GM12878 (cell line): ENCODE measurements around the gene MRPL30. TPM values are rescaled to one million over a fixed set of nuclear protein-coding genes. Genes with fewer than 3 reads are reported as not detected.

Experiments used
- ATAC-seq: fragments of 200-7000 bp; cut with Tn5 transposase; 3 replicates; pipeline ENCODE4 v1.9.1; 2020; ENCODE audit warnings: mild to moderate bottlenecking, moderate library complexity
- BruUV-seq: library from RNA; stranded (reverse); fragments of 400-500 nt; replicated peaks from 2 replicates; lab custom pipeline; 2021; lab: Mats Ljungman, UMichigan
- CTCF ChIA-PET: fragments of 300-600 bp; sonication (Branson Sonifier 250); formaldehyde crosslinking; extraction: SDS; loops from one replicate; lab custom pipeline; 2021; ENCODE audit warnings: inconsistent platforms; lab: Yijun Ruan, JAX
- POLR2A ChIA-PET: fragments of 350-600 bp; formaldehyde crosslinking; extraction: SDS; loops from one replicate; lab custom pipeline; 2021; ENCODE audit warnings: inconsistent platforms; lab: Charles Lee
- RAD21 ChIA-PET: fragments of 300-600 bp; sonication (Branson Sonifier 250); formaldehyde crosslinking; loops from one replicate; lab custom pipeline; 2023; ENCODE audit warnings: antibody characterized with exemption; ENCODE audit not compliant: unreplicated experiment; lab: Charles Lee
- SMC1A ChIA-PET: fragments of 300-600 bp; sonication (Branson Sonifier 250); formaldehyde crosslinking; loops from one replicate; lab custom pipeline; 2023; ENCODE audit not compliant: unreplicated experiment, uncharacterized antibody; lab: Charles Lee
- DNase-seq: peaks from one replicate; pipeline ENCODE4 v3.0.0-alpha.2; 2011; ENCODE audit warnings: low read depth, low spot score
- FAIRE-seq: peaks from 3 replicates; lab custom pipeline; 2011; peaks lifted over from hg19 to GRCh38; lab: Jason Lieb, UNC
- H2AFZ ChIP-seq: 2 replicates; pipeline ENCODE4 v1.6.0; 2011; ENCODE audit warnings: low read depth, low read length, control low read depth; ENCODE audit not compliant: control insufficient read depth
- H3K27ac ChIP-seq: 2 replicates; pipeline ENCODE4 v1.5.1; 2011; ENCODE audit warnings: control low read depth; ENCODE audit not compliant: control insufficient read depth, insufficient read depth
- H3K27me3 ChIP-seq, 2 experiments: replicated peaks in 1 of 2; 2 replicates each; pipeline versions ENCODE4 v1.6.0 to v1.6.1; 2011; ENCODE audit warnings: low read length in 1 of 2; ENCODE audit not compliant: control insufficient read depth in 2 of 2, insufficient read depth in 2 of 2
- H3K36me3 ChIP-seq, 2 experiments: 2 replicates each; pipeline ENCODE4 v1.5.1; 2011; ENCODE audit warnings: low read length in 1 of 2; ENCODE audit not compliant: control insufficient read depth in 2 of 2, insufficient read depth in 2 of 2
- H3K4me1 ChIP-seq: 2 replicates; pipeline ENCODE4 v1.6.1; 2011; ENCODE audit warnings: mild to moderate bottlenecking, low read length, moderate library complexity, mixed read lengths; ENCODE audit not compliant: control insufficient read depth, insufficient read depth
- H3K4me2 ChIP-seq: 2 replicates; pipeline ENCODE4 v1.6.0; 2011; ENCODE audit warnings: control low read depth; ENCODE audit not compliant: control insufficient read depth, insufficient read depth
- H3K4me3 ChIP-seq: fragments of 200-600 bp; sonication (generic); 2 replicates; pipeline ENCODE4 v1.5.1; 2016
- H3K79me2 ChIP-seq: 2 replicates; pipeline ENCODE4 v1.6.0; 2011; ENCODE audit warnings: low read length; ENCODE audit not compliant: control insufficient read depth, insufficient read depth
- H3K9ac ChIP-seq: 2 replicates; pipeline ENCODE4 v1.8.0; 2011; ENCODE audit warnings: low read length, control low read depth, mixed read lengths; ENCODE audit not compliant: control insufficient read depth, insufficient read depth
- H3K9me3 ChIP-seq: replicated peaks from 3 replicates; pipeline ENCODE4 v1.5.1; 2011; ENCODE audit warnings: mild to moderate bottlenecking, low read length; ENCODE audit not compliant: control insufficient read depth, insufficient read depth
- H4K20me1 ChIP-seq: 2 replicates; pipeline ENCODE4 v1.6.0; 2011; ENCODE audit not compliant: control insufficient read depth, insufficient read depth
- BHLHE40 ChIP-seq, 2 experiments: fragments of 450-650 bp in 1 of 2; IDR thresholded peaks; 2 replicates each; pipeline ENCODE4 v1.6.1; 2011 to 2017; ENCODE audit warnings: low read depth in 2 of 2, borderline replicate concordance in 1 of 2, improper control_type of control experiment in 1 of 2, low read length in 1 of 2, mild to moderate bottlenecking in 1 of 2
- FOS ChIP-seq: IDR thresholded peaks from 3 replicates; pipeline ENCODE4 v1.6.1; 2011; ENCODE audit warnings: borderline replicate concordance; ENCODE audit not compliant: insufficient read length; ENCODE audit errors: extremely low read depth
- HDAC2 ChIP-seq: fragments of 200-600 bp; sonication (generic); IDR thresholded peaks from 2 replicates; pipeline ENCODE4 v1.6.1; 2017
- IKZF1 ChIP-seq: fragments of 450-650 bp; conservative IDR thresholded peaks from 2 replicates; pipeline ENCODE4 v1.6.1; 2017; ENCODE audit warnings: antibody characterized with exemption, mild to moderate bottlenecking
- IKZF2 ChIP-seq, 2 experiments: fragments of 450-650 bp; IDR thresholded peaks; 2 replicates each; pipeline ENCODE4 v1.6.1; 2017; ENCODE audit warnings: mild to moderate bottlenecking in 2 of 2, moderate library complexity in 2 of 2
- MXI1 ChIP-seq: fragments of 150-350 bp; IDR thresholded peaks from 2 replicates; pipeline ENCODE4 v1.6.1; 2011; ENCODE audit warnings: low read depth, mild to moderate bottlenecking, inconsistent platforms, low read length, improper control_type of control experiment
- PAX5 ChIP-seq: IDR thresholded peaks from 2 replicates; pipeline ENCODE4 v1.6.1; 2011; ENCODE audit warnings: low read depth, low read length, borderline replicate concordance
- PAX8 ChIP-seq: fragments of 450-650 bp; IDR thresholded peaks from 2 replicates; pipeline ENCODE4 v1.6.1; 2017; ENCODE audit warnings: mild to moderate bottlenecking, moderate library complexity
- POLR2AphosphoS2 ChIP-seq: IDR thresholded peaks from 2 replicates; pipeline ENCODE4 v1.6.1; 2011; ENCODE audit warnings: low read depth, mild to moderate bottlenecking, low read length, improper control_type of control experiment, moderate library complexity
- RFX5 ChIP-seq: IDR thresholded peaks from 2 replicates; pipeline ENCODE4 v1.6.1; 2011; ENCODE audit warnings: low read depth, low read length, improper control_type of control experiment
- WGBS: methylation state at CpG from one replicate; pipeline ENCODE4 v1.1.6; 2016; ENCODE audit warnings: low lambda C conversion rate; ENCODE audit not compliant: insufficient replicate concordance, insufficient coverage; ENCODE audit errors: missing lambda C conversion rate; 5-methylcytosine and 5-hydroxymethylcytosine counted together
- in situ Hi-C: fragments of 300-500 bp; cut with MboI; formaldehyde crosslinking; loops from 9 replicates; pipeline ENCODE4 v1.14.3; 2018; ENCODE audit warnings: mixed read lengths
- intact Hi-C: fragments of 100-400 bp; cut with micrococcal nuclease; formaldehyde crosslinking; loops from one replicate; pipeline ENCODE4 v1.14.2; 2022; ENCODE audit not compliant: unreplicated experiment
- polyA plus RNA-seq, 11 experiments: library from polyadenylated mRNA; depleted of rRNA in 4 of 11; unstranded in 6 of 11; stranded (reverse) in 5 of 11; fragments of >200 nt; fragmentation: Nextera tagmentation in 4 of 11; fragmentation: Illumina TruSeq in 1 of 11; extraction: Ambion mirVana in 4 of 11; extraction: Trizol in 1 of 11; gene quantifications; 1 replicate in 1 of 11; 2 replicates in 10 of 11; pipeline versions ENCODE4 v1.2.1 to v1.2.3, GENCODE V29; 2011 to 2016; ENCODE audit warnings: inconsistent platforms in 2 of 11, missing spikeins in 2 of 11, low read depth in 1 of 11
- total RNA-seq, 4 experiments: library from RNA; depleted of rRNA in 3 of 4; stranded (reverse); fragments of >200 nt in 3 of 4; fragmentation: Illumina TruSeq in 1 of 4; extraction: Trizol in 1 of 4; gene quantifications; 2 replicates each; pipeline versions ENCODE4 v1.2.1 to v1.2.3, GENCODE V29; 2013 to 2021
- TF ChIP-seq, protein P1 (sequence below): fragments of 450-650 bp; IDR thresholded peaks from 2 replicates; pipeline ENCODE4 v1.6.1; 2016; ENCODE audit warnings: mild to moderate bottlenecking

MRPL30 gene
- total and polyA plus RNA-seq, 10 of the 15 experiments (the other 5 are each of a cell fraction or from before 2014, with no cell fraction given) = 33.6 to 63.3 (median 40.1) TPM

DNA sequence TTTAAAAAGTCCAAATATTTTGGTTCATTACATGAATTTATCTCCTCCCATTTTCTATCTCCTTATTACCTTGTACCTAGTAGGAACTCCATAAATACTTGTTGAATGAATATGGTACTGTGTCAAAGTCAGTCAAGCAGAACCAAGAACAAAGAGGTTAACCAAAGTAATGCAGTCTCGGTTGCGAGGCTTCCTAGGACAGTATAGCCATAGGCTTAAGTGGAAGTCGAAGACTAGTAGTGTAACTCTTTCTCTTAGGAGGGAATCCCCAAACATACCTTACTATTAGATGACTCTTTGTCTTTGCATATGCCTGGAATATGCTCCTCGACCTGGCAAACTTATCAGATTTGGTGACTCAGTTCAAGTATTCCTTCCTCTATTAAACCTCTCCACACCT, 21.4 kb upstream of the MRPL30 start:
- ChIA-PET POLR2A (no interaction called here), CTCF (interaction anchor here (1.4 to 2.9 kb wide), 2 partner anchors 14 to 19 kb away, joined by 4 to 11 read pairs; partner anchors contain the start of gene C2orf15), SMC1A (interaction anchor here (1.1 to 1.7 kb wide), 2 partner anchors 20 to 177 kb away, joined by 3 to 5 read pairs; partner anchors contain the start of gene EIF5B), RAD21 (no interaction called here)
- Histone ChIP-seq H3K9me3 (no peaks in the 10 kb centered on the region), H4K20me1 (no peaks in the 10 kb centered on the region), H3K27ac (no peak overlapping the region), H3K9ac (no peak overlapping the region), H3K79me2 (peaks cover 9% of the 10 kb centered on the region), H2AFZ (no peak overlapping the region), H3K4me3 (no peak overlapping the region), H3K27me3 (no peaks in the 10 kb centered on the region), H3K4me2 (no peak overlapping the region), H3K36me3 (peaks cover 0 to 4% of the 10 kb centered on the region in 2 experiments; a peak in 2 of 4 replicates), H3K4me1 (no peaks in the 10 kb centered on the region)
- FAIRE-seq = no peak
- no peak for DNase-seq
- intact Hi-C loops = loop anchor here (10.0 kb wide), 1 partner anchor 515 kb away; no protein-coding TSS in a partner anchor
- peak; percentile 39 for ATAC-seq
- TF ChIP-seq PAX8 = peak; percentile 96
- peak; percentile 35 to 41; a peak in 2 of 4 replicates for TF ChIP-seq IKZF2 (IDR thresholded peaks at IDR 0.05)
- TF ChIP-seq RFX5 = no peak
- no peak for TF ChIP-seq FOS
- TF ChIP-seq, protein P1, sequence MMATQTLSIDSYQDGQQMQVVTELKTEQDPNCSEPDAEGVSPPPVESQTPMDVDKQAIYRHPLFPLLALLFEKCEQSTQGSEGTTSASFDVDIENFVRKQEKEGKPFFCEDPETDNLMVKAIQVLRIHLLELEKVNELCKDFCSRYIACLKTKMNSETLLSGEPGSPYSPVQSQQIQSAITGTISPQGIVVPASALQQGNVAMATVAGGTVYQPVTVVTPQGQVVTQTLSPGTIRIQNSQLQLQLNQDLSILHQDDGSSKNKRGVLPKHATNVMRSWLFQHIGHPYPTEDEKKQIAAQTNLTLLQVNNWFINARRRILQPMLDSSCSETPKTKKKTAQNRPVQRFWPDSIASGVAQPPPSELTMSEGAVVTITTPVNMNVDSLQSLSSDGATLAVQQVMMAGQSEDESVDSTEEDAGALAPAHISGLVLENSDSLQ = no peak
- no peak for TF ChIP-seq BHLHE40 (IDR thresholded peaks at IDR 0.05; ENCODE audit: borderline replicate concordance in 1 of 2, low read depth in 2 of 2, low read length in 1 of 2)
- no peak for TF ChIP-seq HDAC2
- no peak for TF ChIP-seq MXI1
- TF ChIP-seq IKZF1 = 0 out of 2 replicates have a peak, but pooled peaks have one; percentile 28
- peak; percentile 82 for TF ChIP-seq PAX5
- TF ChIP-seq POLR2AphosphoS2 = no peak
- in situ Hi-C loops = no loop called here
- WGBS = 95% methylated on average over 4 of the region's 4 CpGs
- no TSS peak for BruUV-seq
